WTC11 (cell line): ENCODE results near the gene AGBL4. TPM values are rescaled to one million over a fixed set of nuclear protein-coding genes. Genes with fewer than 3 reads are reported as not detected.

Experiments
- ATAC-seq: fragments of 200-7000 bp; cut with Tn5 transposase; 2 replicates; pipeline ENCODE4 v1.10.0; 2021; ENCODE audit warnings: mild to moderate bottlenecking, moderate library complexity
- CTCF ChIA-PET: fragments of 300-600 bp; sonication (Branson Sonifier 250); formaldehyde crosslinking; loops from one replicate; lab custom pipeline; 2021; ENCODE audit warnings: antibody characterized with exemption; lab: Charles Lee
- POLR2A ChIA-PET: fragments of 350-600 bp; sonication (Branson Sonifier 250); formaldehyde crosslinking; loops from one replicate; lab custom pipeline; 2021; ENCODE audit warnings: antibody characterized with exemption; lab: Charles Lee
- DNase-seq: peaks from one replicate; pipeline ENCODE4 v3.0.0; 2021; ENCODE audit warnings: low spot score
- H3K27ac Mint-ChIP-seq: 2 replicates; pipeline ENCODE4 v1.8.0; 2021; ENCODE audit warnings: mixed read lengths
- H3K27me3 Mint-ChIP-seq: 2 replicates; pipeline ENCODE4 v1.8.0; 2021; ENCODE audit warnings: low read depth, mild to moderate bottlenecking, moderate library complexity, mixed read lengths
- H3K36me3 Mint-ChIP-seq: 2 replicates; pipeline ENCODE4 v1.8.0; 2021; ENCODE audit warnings: mixed read lengths
- H3K4me1 Mint-ChIP-seq: 2 replicates; pipeline ENCODE4 v1.8.0; 2022; ENCODE audit warnings: mixed read lengths
- H3K4me3 Mint-ChIP-seq: 2 replicates; pipeline ENCODE4 v1.8.0; 2021; ENCODE audit warnings: mild to moderate bottlenecking, moderate library complexity, mixed read lengths
- H3K9me3 Mint-ChIP-seq: 2 replicates; pipeline ENCODE4 v1.8.0; 2021; ENCODE audit warnings: mixed read lengths
- ELF4 ChIP-seq: sonication (generic); formaldehyde crosslinking; IDR thresholded peaks from 2 replicates; pipeline ENCODE4 v1.8.1; 2022; ENCODE audit warnings: low read depth, mild to moderate bottlenecking, moderate library complexity, missing genetic modification reagents
- ETV6 ChIP-seq: sonication (generic); formaldehyde crosslinking; IDR thresholded peaks from 2 replicates; pipeline ENCODE4 v1.8.1; 2022; ENCODE audit warnings: mild to moderate bottlenecking, missing genetic modification reagents
- NFYB ChIP-seq: sonication (generic); formaldehyde crosslinking; conservative IDR thresholded peaks from 2 replicates; pipeline ENCODE4 v1.8.0; 2022; ENCODE audit warnings: low read depth, missing genetic modification reagents
- NR1H2 ChIP-seq: sonication (generic); formaldehyde crosslinking; IDR thresholded peaks from 2 replicates; pipeline ENCODE4 v1.9.0; 2021; ENCODE audit warnings: mild to moderate bottlenecking, moderate library complexity, missing genetic modification reagents
- OVOL2 ChIP-seq: fragments of 250-450 bp; sonication (Bioruptor Pico); IDR thresholded peaks from 2 replicates; pipeline ENCODE4 v1.9.0; 2021; ENCODE audit warnings: mild to moderate bottlenecking, borderline replicate concordance
- PRRX2 ChIP-seq: fragments of 250-450 bp; sonication (Bioruptor Pico); IDR thresholded peaks from 2 replicates; pipeline ENCODE4 v1.8.0; 2021; ENCODE audit warnings: mild to moderate bottlenecking
- SP1 ChIP-seq: sonication (generic); formaldehyde crosslinking; conservative IDR thresholded peaks from 2 replicates; pipeline ENCODE4 v1.8.1; 2022; ENCODE audit warnings: missing genetic modification reagents
- TP53 ChIP-seq: sonication (generic); formaldehyde crosslinking; IDR thresholded peaks from 2 replicates; pipeline ENCODE4 v1.8.1; 2023; ENCODE audit warnings: mild to moderate bottlenecking, missing genetic modification reagents
- total RNA-seq: library from RNA; stranded (reverse); gene quantifications from 3 replicates; pipeline ENCODE4 v1.2.3, GENCODE V29; 2021
- TF ChIP-seq, protein P1 (sequence below): sonication (generic); formaldehyde crosslinking; IDR thresholded peaks from 2 replicates; pipeline ENCODE4 v1.8.0; 2023; ENCODE audit warnings: missing genetic modification reagents, mild to moderate bottlenecking, borderline replicate concordance
- TF ChIP-seq, protein P2 (sequence below): sonication (generic); formaldehyde crosslinking; IDR thresholded peaks from 2 replicates; pipeline ENCODE4 v1.8.1; 2023; ENCODE audit warnings: mild to moderate bottlenecking, missing genetic modification reagents, moderate library complexity
- TF ChIP-seq, protein P3 (sequence below): sonication (generic); formaldehyde crosslinking; IDR thresholded peaks from 2 replicates; pipeline ENCODE4 v1.8.1; 2023; ENCODE audit warnings: mild to moderate bottlenecking, missing genetic modification reagents, borderline replicate concordance
- TF ChIP-seq, protein P4 (sequence below): sonication (generic); formaldehyde crosslinking; IDR thresholded peaks from 2 replicates; pipeline ENCODE4 v1.8.0; 2023; ENCODE audit warnings: missing genetic modification reagents
- TF ChIP-seq, protein P5 (sequence below): fragments of 250-450 bp; sonication (Bioruptor Pico); IDR thresholded peaks from 2 replicates; pipeline ENCODE4 v2.1.2; 2022; ENCODE audit warnings: mild to moderate bottlenecking, moderate library complexity
- TF ChIP-seq, protein P6 (sequence below): fragments of 250-450 bp; sonication (Bioruptor Pico); IDR thresholded peaks from 2 replicates; pipeline ENCODE4 v1.9.0; 2021; ENCODE audit warnings: mild to moderate bottlenecking

Gene AGBL4
- total RNA-seq, 1 experiment from 2014 or later: 0.87 TPM

DNA sequence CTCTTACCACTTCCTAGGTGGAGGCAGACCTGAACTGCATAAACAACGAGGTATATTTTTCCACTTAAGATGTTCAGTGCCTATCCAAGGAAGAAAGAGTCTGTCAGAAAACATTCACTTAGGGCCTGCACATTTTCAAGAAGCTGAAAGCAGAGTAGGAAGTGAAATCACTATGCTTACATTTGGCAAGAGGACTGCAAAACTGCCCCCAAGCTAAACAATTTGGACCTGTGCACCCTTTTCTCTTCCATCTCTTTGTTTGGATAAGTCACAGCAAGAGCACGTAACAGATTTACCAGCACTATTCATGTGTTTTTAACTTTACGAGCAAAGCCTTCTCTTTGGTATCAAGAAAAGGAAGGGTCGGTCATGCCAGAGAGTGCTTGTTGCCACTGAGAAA, 1233.9 kb downstream of the AGBL4 start:
- POLR2A ChIA-PET: no interaction called here
- TF ChIP-seq, protein P1, sequence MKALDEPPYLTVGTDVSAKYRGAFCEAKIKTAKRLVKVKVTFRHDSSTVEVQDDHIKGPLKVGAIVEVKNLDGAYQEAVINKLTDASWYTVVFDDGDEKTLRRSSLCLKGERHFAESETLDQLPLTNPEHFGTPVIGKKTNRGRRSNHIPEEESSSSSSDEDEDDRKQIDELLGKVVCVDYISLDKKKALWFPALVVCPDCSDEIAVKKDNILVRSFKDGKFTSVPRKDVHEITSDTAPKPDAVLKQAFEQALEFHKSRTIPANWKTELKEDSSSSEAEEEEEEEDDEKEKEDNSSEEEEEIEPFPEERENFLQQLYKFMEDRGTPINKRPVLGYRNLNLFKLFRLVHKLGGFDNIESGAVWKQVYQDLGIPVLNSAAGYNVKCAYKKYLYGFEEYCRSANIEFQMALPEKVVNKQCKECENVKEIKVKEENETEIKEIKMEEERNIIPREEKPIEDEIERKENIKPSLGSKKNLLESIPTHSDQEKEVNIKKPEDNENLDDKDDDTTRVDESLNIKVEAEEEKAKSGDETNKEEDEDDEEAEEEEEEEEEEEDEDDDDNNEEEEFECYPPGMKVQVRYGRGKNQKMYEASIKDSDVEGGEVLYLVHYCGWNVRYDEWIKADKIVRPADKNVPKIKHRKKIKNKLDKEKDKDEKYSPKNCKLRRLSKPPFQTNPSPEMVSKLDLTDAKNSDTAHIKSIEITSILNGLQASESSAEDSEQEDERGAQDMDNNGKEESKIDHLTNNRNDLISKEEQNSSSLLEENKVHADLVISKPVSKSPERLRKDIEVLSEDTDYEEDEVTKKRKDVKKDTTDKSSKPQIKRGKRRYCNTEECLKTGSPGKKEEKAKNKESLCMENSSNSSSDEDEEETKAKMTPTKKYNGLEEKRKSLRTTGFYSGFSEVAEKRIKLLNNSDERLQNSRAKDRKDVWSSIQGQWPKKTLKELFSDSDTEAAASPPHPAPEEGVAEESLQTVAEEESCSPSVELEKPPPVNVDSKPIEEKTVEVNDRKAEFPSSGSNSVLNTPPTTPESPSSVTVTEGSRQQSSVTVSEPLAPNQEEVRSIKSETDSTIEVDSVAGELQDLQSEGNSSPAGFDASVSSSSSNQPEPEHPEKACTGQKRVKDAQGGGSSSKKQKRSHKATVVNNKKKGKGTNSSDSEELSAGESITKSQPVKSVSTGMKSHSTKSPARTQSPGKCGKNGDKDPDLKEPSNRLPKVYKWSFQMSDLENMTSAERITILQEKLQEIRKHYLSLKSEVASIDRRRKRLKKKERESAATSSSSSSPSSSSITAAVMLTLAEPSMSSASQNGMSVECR (CRISPR knock-in tag): no peak
- TF ChIP-seq, protein P2, sequence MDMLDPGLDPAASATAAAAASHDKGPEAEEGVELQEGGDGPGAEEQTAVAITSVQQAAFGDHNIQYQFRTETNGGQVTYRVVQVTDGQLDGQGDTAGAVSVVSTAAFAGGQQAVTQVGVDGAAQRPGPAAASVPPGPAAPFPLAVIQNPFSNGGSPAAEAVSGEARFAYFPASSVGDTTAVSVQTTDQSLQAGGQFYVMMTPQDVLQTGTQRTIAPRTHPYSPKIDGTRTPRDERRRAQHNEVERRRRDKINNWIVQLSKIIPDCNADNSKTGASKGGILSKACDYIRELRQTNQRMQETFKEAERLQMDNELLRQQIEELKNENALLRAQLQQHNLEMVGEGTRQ: no peak
- TF ChIP-seq NR1H2 (CRISPR knock-in tag): no peak
- TF ChIP-seq NFYB (CRISPR knock-in tag): no peak
- no peak for TF ChIP-seq OVOL2 (CRISPR knock-in tag)
- no peak for TF ChIP-seq PRRX2 (CRISPR knock-in tag)
- TF ChIP-seq, protein P3, sequence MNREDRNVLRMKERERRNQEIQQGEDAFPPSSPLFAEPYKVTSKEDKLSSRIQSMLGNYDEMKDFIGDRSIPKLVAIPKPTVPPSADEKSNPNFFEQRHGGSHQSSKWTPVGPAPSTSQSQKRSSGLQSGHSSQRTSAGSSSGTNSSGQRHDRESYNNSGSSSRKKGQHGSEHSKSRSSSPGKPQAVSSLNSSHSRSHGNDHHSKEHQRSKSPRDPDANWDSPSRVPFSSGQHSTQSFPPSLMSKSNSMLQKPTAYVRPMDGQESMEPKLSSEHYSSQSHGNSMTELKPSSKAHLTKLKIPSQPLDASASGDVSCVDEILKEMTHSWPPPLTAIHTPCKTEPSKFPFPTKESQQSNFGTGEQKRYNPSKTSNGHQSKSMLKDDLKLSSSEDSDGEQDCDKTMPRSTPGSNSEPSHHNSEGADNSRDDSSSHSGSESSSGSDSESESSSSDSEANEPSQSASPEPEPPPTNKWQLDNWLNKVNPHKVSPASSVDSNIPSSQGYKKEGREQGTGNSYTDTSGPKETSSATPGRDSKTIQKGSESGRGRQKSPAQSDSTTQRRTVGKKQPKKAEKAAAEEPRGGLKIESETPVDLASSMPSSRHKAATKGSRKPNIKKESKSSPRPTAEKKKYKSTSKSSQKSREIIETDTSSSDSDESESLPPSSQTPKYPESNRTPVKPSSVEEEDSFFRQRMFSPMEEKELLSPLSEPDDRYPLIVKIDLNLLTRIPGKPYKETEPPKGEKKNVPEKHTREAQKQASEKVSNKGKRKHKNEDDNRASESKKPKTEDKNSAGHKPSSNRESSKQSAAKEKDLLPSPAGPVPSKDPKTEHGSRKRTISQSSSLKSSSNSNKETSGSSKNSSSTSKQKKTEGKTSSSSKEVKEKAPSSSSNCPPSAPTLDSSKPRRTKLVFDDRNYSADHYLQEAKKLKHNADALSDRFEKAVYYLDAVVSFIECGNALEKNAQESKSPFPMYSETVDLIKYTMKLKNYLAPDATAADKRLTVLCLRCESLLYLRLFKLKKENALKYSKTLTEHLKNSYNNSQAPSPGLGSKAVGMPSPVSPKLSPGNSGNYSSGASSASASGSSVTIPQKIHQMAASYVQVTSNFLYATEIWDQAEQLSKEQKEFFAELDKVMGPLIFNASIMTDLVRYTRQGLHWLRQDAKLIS: no peak
- TF ChIP-seq TP53 (CRISPR knock-in tag): no peak
- TF ChIP-seq, protein P4, sequence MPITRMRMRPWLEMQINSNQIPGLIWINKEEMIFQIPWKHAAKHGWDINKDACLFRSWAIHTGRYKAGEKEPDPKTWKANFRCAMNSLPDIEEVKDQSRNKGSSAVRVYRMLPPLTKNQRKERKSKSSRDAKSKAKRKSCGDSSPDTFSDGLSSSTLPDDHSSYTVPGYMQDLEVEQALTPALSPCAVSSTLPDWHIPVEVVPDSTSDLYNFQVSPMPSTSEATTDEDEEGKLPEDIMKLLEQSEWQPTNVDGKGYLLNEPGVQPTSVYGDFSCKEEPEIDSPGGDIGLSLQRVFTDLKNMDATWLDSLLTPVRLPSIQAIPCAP: no peak
- TF ChIP-seq ETV6: no peak
- no peak for TF ChIP-seq SP1 (CRISPR knock-in tag)
- no peak for TF ChIP-seq ELF4
- ATAC-seq: no peak
- CTCF ChIA-PET: no interaction called here
- H3K4me1 Mint-ChIP-seq: peaks cover 7% of the 10 kb centered on the region
- no peaks in the 10 kb centered on the region for H3K9me3 Mint-ChIP-seq
- peaks cover 3% of the 10 kb centered on the region; the same call in 1 of the 2 replicates for H3K27me3 Mint-ChIP-seq
- H3K27ac Mint-ChIP-seq: no peak overlapping the region
- no peaks in the 10 kb centered on the region for H3K36me3 Mint-ChIP-seq
- no peak for DNase-seq
- H3K4me3 Mint-ChIP-seq: no peak overlapping the region

DNA sequence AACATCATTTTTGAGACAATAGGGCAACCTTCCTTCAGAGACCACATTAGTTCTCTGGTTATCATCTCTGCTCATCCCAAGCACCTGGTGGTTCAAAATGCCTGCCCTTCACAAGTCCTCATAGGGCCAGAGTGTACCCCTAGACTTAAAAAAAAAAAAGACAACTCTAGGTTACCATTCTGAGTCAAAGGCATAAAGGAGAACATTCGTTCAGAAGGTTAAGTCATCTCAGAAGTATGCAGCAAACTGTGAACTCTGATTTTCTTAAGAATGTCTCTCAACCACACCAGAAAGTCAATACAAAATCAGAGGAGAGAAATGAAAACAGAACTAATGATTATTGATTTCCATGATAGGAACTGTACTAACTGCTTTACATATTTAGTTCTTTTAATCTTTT, 1237.9 kb downstream of the AGBL4 start:
- Mint-ChIP-seq H3K4me3 (no peak overlapping the region), H3K9me3 (no peaks in the 10 kb centered on the region), H3K4me1 (no peaks in the 10 kb centered on the region; the same call in 1 of the 2 replicates), H3K36me3 (no peaks in the 10 kb centered on the region), H3K27me3 (peaks cover 8% of the 10 kb centered on the region), H3K27ac (no peak overlapping the region)
- CTCF ChIA-PET: no interaction called here
- TF ChIP-seq, protein P5, sequence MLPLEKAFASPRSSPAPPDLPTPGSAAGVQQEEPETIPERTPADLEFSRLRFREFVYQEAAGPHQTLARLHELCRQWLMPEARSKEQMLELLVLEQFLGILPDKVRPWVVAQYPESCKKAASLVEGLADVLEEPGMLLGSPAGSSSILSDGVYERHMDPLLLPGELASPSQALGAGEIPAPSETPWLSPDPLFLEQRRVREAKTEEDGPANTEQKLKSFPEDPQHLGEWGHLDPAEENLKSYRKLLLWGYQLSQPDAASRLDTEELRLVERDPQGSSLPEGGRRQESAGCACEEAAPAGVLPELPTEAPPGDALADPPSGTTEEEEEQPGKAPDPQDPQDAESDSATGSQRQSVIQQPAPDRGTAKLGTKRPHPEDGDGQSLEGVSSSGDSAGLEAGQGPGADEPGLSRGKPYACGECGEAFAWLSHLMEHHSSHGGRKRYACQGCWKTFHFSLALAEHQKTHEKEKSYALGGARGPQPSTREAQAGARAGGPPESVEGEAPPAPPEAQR: no peak
- TF ChIP-seq, protein P6, sequence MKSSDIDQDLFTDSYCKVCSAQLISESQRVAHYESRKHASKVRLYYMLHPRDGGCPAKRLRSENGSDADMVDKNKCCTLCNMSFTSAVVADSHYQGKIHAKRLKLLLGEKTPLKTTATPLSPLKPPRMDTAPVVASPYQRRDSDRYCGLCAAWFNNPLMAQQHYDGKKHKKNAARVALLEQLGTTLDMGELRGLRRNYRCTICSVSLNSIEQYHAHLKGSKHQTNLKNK (CRISPR knock-in tag): no peak
- TF ChIP-seq NFYB (CRISPR knock-in tag): no peak
- DNase-seq (no peak), ATAC-seq (no peak)
- POLR2A ChIA-PET: no interaction called here
